Spleen (tissue), 11 donors: ENCODE measurements around the gene UBE2L6. TPM values are rescaled to one million over a fixed set of nuclear protein-coding genes. Genes with fewer than 3 reads are reported as not detected.

Source experiments
- DNase-seq: peaks from one replicate; pipeline ENCODE4 v3.0.0-alpha.2; 2020
- H3K27ac ChIP-seq, 8 donors: fragments of 200-600 bp; sonication (generic) in 7 of 8; 1 replicate in 4 of 8; 2 replicates in 4 of 8; pipeline versions ENCODE4 v1.5.0 to v1.8.0; 2016 to 2021; ENCODE audit warnings: inconsistent platforms in 4 of 8, mild to moderate bottlenecking in 4 of 8, moderate library complexity in 1 of 8
- H3K27me3 ChIP-seq, 7 donors: fragments of 200-600 bp; sonication (generic) in 6 of 7; replicated peaks in 1 of 7; 1 replicate in 4 of 7; 2 replicates in 3 of 7; pipeline versions ENCODE4 v1.5.0 to v1.8.0; 2016 to 2021; ENCODE audit warnings: inconsistent platforms in 3 of 7, mild to moderate bottlenecking in 1 of 7
- H3K36me3 ChIP-seq, 6 donors: fragments of 200-600 bp; sonication (generic) in 5 of 6; 1 replicate in 4 of 6; 2 replicates in 2 of 6; pipeline versions ENCODE4 v1.5.0 to v1.8.0; 2016 to 2021; ENCODE audit warnings: inconsistent platforms in 2 of 6
- H3K4me1 ChIP-seq, 6 donors: fragments of 200-600 bp; sonication (generic) in 5 of 6; 1 replicate in 3 of 6; 2 replicates in 3 of 6; pipeline versions ENCODE4 v1.5.0 to v1.8.0; 2016 to 2021; ENCODE audit warnings: inconsistent platforms in 3 of 6
- H3K4me3 ChIP-seq, 8 donors: fragments of 200-600 bp; sonication (generic) in 7 of 8; 1 replicate in 4 of 8; 2 replicates in 4 of 8; pipeline versions ENCODE4 v1.5.0 to v1.8.0; 2016 to 2021; ENCODE audit warnings: inconsistent platforms in 4 of 8, mild to moderate bottlenecking in 4 of 8, moderate library complexity in 2 of 8
- H3K9me3 ChIP-seq, 8 donors: fragments of 200-600 bp; sonication (generic) in 7 of 8; 1 replicate in 4 of 8; 2 replicates in 4 of 8; pipeline versions ENCODE4 v1.5.0 to v1.8.0; 2016 to 2021; ENCODE audit warnings: inconsistent platforms in 4 of 8
- CTCF ChIP-seq, 11 experiments: fragments of 200-600 bp in 7 of 11; fragments of 450-650 bp in 4 of 11; sonication (generic) in 4 of 11; IDR thresholded peaks in 8 of 11; conservative IDR thresholded peaks in 3 of 11; 1 replicate in 7 of 11; 2 replicates in 4 of 11; pipeline versions ENCODE4 v1.4.0 to v1.8.0; 2016 to 2021; ENCODE audit warnings: antibody characterized with exemption in 11 of 11, inconsistent platforms in 4 of 11, mild to moderate bottlenecking in 1 of 11
- POLR2A ChIP-seq, 3 donors: fragments of 450-650 bp; IDR thresholded peaks; one replicate each; pipeline ENCODE4 v1.5.1; 2017; ENCODE audit warnings: antibody characterized with exemption in 3 of 3, mild to moderate bottlenecking in 1 of 3
- POLR2AphosphoS5 ChIP-seq, 3 donors: sonication (generic); formaldehyde crosslinking; IDR thresholded peaks; one replicate each; pipeline ENCODE4 v1.5.1; 2017; ENCODE audit warnings: antibody characterized with exemption in 3 of 3
- WGBS, 5 donors: extraction: QIAGEN DNeasy Blood & Tissue Kit in 3 of 5; methylation state at CpG; one replicate each; pipeline versions ENCODE4 v1.1.5 to v1.1.7; 2013 to 2018; 5-methylcytosine and 5-hydroxymethylcytosine counted together
- intact Hi-C: fragments of 100-400 bp; cut with DNase I; formaldehyde crosslinking; loops from one replicate; pipeline ENCODE4 v1.15.0; 2023; ENCODE audit warnings: low total_unique reads
- polyA plus RNA-seq, 3 donors: library from polyadenylated mRNA; stranded (reverse); fragments of 200-250 nt; gene quantifications; one replicate each; pipeline ENCODE4 v1.2.1, GENCODE V29; 2013
- total RNA-seq, 7 donors: library from RNA; depleted of rRNA in 3 of 7; stranded (reverse); fragments of >200 nt in 3 of 7; fragmentation: NEBNext Ultra II Directional in 4 of 7; extraction: Animal tissue kit (Norgen Biotek cat#: 25700) in 4 of 7; gene quantifications; one replicate each; pipeline versions ENCODE4 v1.1.0 to v1.2.1, GENCODE V29; 2016 to 2021
- donor health status: healthy with polysubstance abuse.
- donor health status: DM: no; HTN: no; CAD: no; lungs with moderate emphysema.
- donor health status: DM: no; HTN: no; CAD: no.
- donor health status: Bipolar disorder and iron deficiency.
- donor health status: healthy.
- donor health status: DM: no; HTN: no; CAD: no.
- donor health status: DM: yes; HTN: yes; CAD: no.

UBE2L6 gene
- total and polyA plus RNA-seq, 10 donors: 46.8 to 137 (median 110) TPM

- no peak overlapping the region for H3K27ac ChIP-seq
- intact Hi-C loops: no loop called here
- peaks cover 0 to 27% (median 0%) of the 10 kb centered on the region in 7 donors for H3K27me3 ChIP-seq
- TF ChIP-seq CTCF (IDR thresholded peaks at IDR 0.05 in 8 of 11, conservative IDR thresholded peaks at IDR 0.05 in 3 of 11): no peak
- TF ChIP-seq POLR2A (IDR thresholded peaks at IDR 0.05): no peak
- no peak for TF ChIP-seq POLR2AphosphoS5 (IDR thresholded peaks at IDR 0.05)
- H3K9me3 ChIP-seq: no peaks in the 10 kb centered on the region
- H3K4me1 ChIP-seq: peaks cover 0 to 44% (median 7%) of the 10 kb centered on the region in 6 donors
- peaks cover 0 to 40% (median 2%) of the 10 kb centered on the region in 6 donors for H3K36me3 ChIP-seq
- DNase-seq: no peak
- H3K4me3 ChIP-seq: no peak overlapping the region
- WGBS, 5 donors: 76 to 94% (median 92%) methylated on average over 3 of the region's 3 CpGs
Observed at GRCh38 chr11:57601297-57601696, 33.8 kb upstream of the UBE2L6 start.

- Histone ChIP-seq H3K4me1 (peaks cover 0 to 42% (median 6%) of the 10 kb centered on the region in 6 donors), H3K36me3 (peaks cover 0 to 30% (median 0%) of the 10 kb centered on the region in 6 donors), H3K27ac (peak overlapping the region in 3 of 8 donors; percentile 77 to 84 (median 83)), H3K4me3 (peak overlapping the region in 3 of 8 donors; percentile 43 to 73 (median 49)), H3K27me3 (peaks cover 0 to 27% (median 0%) of the 10 kb centered on the region in 7 donors), H3K9me3 (no peaks in the 10 kb centered on the region)
- 33 to 65% (median 46%) methylated on average over 2 of the region's 2 CpGs for WGBS, 5 donors
- TF ChIP-seq CTCF (IDR thresholded peaks at IDR 0.05 in 8 of 11, conservative IDR thresholded peaks at IDR 0.05 in 3 of 11) (no peak), POLR2AphosphoS5 (IDR thresholded peaks at IDR 0.05) (no peak)
- DNase-seq: no peak
- intact Hi-C loops: no loop called here
Observed at GRCh38 chr11:57599381-57599780, 31.9 kb upstream of the UBE2L6 start.

GRCh38 chr11:57598831-57599155 is 31.3 kb upstream of the UBE2L6 start:
- intact Hi-C loops: no loop called here
- peak overlapping the region in 6 of 8 donors; percentile 36 to 87 (median 80) for H3K27ac ChIP-seq

More at GRCh38 chr11:57598831-57599155, 31.3 kb upstream of the UBE2L6 start:
- Histone ChIP-seq H3K9me3 (no peaks in the 10 kb centered on the region), H3K36me3 (peaks cover 0 to 30% (median 0%) of the 10 kb centered on the region in 6 donors), H3K4me1 (peaks cover 0 to 36% (median 4%) of the 10 kb centered on the region in 6 donors), H3K27me3 (peaks cover 0 to 27% (median 0%) of the 10 kb centered on the region in 7 donors), H3K4me3 (peak overlapping the region in 5 of 8 donors; percentile 42 to 73 (median 49))
- 58 to 81% (median 69%) methylated on average over 5 of the region's 5 CpGs for WGBS, 5 donors
- TF ChIP-seq CTCF (IDR thresholded peaks at IDR 0.05 in 8 of 11, conservative IDR thresholded peaks at IDR 0.05 in 3 of 11): no peak
- TF ChIP-seq POLR2AphosphoS5 (IDR thresholded peaks at IDR 0.05): no peak
- TF ChIP-seq POLR2A (IDR thresholded peaks at IDR 0.05): no peak
- no peak for DNase-seq
